NCI-H2227 (cell line): ENCODE measurements around the gene CAPN6.

Source experiments
- DNase-seq: peaks from one replicate; lab custom pipeline; 2025; ENCODE audit not compliant: unreplicated experiment; lab: John Stamatoyannopoulos, UW

CAPN6 gene

GRCh38 chrX:111270339-111270738, at the start of gene CAPN6:
Gene CAPN6, minus strand, starts transcription at chrX:111270483. Its CDS starts 6,547 bp downstream, at chrX:111263936.
- no peak for DNase-seq

GRCh38 chrX:111319451-111319850, 49.2 kb upstream of the CAPN6 start:
- no peak for DNase-seq

- no peak for DNase-seq
Measured at GRCh38 chrX:111318901-111319300, 48.6 kb upstream of the CAPN6 start.

GRCh38 chrX:111309083-111309482, 38.8 kb upstream of the CAPN6 start:
- DNase-seq, result no peak

GRCh38 chrX:111308039-111308438, 37.8 kb upstream of the CAPN6 start:
- no peak for DNase-seq

- DNase-seq, result no peak
Measured at GRCh38 chrX:111302284-111302683, 32.0 kb upstream of the CAPN6 start.

GRCh38 chrX:111288841-111289240, 18.6 kb upstream of the CAPN6 start:
- DNase-seq, result no peak

GRCh38 chrX:111284631-111285293, 14.5 kb upstream of the CAPN6 start:
- DNase-seq, result no peak

- DNase-seq, result no peak
Measured at GRCh38 chrX:111283446-111283845, 13.2 kb upstream of the CAPN6 start.

GRCh38 chrX:111282991-111283390, 12.7 kb upstream of the CAPN6 start:
- no peak for DNase-seq

- no peak for DNase-seq
Measured at GRCh38 chrX:111282139-111282538, 11.9 kb upstream of the CAPN6 start.

GRCh38 chrX:111268506-111268905, 1.8 kb downstream of the CAPN6 start:
- DNase-seq, result no peak

- no peak for DNase-seq
Measured at GRCh38 chrX:111265486-111265885, 4.8 kb downstream of the CAPN6 start.

- no peak for DNase-seq
Measured at GRCh38 chrX:111264385-111264784, 5.9 kb downstream of the CAPN6 start.

GRCh38 chrX:111262086-111262485, 8.2 kb downstream of the CAPN6 start:
- DNase-seq, result no peak

GRCh38 chrX:111260451-111260850, 9.8 kb downstream of the CAPN6 start:
- DNase-seq, result no peak

GRCh38 chrX:111259559-111259958, 10.7 kb downstream of the CAPN6 start:
- DNase-seq, result no peak

GRCh38 chrX:111257733-111258132, 12.6 kb downstream of the CAPN6 start:
- no peak for DNase-seq

GRCh38 chrX:111254896-111255693, 15.2 kb downstream of the CAPN6 start:
- DNase-seq, result peak; percentile 17

- DNase-seq, result peak; percentile 42
Measured at GRCh38 chrX:111244235-111244750, 26.0 kb downstream of the CAPN6 start.

- no peak for DNase-seq
Measured at GRCh38 chrX:111216293-111216801, 53.9 kb downstream of the CAPN6 start.

GRCh38 chrX:111207851-111208250, 62.4 kb downstream of the CAPN6 start:
- no peak for DNase-seq
